GM19452 (cell line): ENCODE data around the gene THSD8.

Source experiments
- ATAC-seq: cut with Tn5 transposase; IDR thresholded peaks from one replicate; pipeline ENCODE4 v1.9.1; 2021; ENCODE audit not compliant: unreplicated experiment

The THSD8 gene

DNA sequence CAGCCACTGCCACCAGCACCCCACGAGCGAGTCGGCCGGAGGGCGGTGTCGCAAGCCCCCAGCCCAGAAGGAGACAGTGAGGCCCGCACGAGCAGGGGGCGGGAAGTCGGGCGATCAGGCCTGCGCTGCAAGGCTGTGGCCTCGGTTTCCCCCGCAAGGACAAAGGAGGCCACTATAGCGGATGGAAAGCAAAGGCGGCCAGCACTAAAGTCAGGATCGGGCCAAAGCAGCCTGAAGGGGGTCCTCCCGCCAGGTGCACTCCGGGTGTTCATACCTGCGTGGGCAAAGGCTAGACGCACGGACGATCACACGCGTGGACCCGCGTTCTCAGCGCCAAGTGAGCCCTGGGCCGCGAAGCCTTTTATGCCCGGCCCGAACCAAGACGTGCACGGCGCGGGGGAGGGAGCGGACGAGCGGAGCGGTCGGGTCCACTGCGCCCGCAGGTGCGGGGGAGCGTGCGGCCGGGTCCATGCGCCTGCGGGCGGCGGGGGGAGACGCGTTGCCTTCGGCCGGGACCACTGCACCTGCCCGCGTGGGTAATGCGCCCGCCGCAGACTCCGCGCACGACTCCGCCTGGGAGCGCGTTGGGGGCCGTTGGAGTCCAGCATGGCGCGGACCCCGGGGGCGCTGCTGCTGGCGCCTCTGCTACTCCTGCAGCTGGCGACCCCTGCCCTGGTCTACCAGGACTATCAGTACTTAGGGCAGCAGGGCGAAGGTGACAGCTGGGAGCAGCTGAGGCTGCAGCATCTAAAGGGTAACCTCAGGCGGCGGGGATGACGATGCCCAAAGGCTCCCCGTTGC lies at the start of gene THSD8, which contains the start of gene PRDX2:
THSD8 (plus strand) TSS at position 604 of the 801 bp plus-strand sequence; CDS start at position 607, 3 bp downstream.
PRDX2 (minus strand) TSS at position 335 of the 801 bp plus-strand sequence. CDS start 539 bp downstream, outside the sequence.
- ATAC-seq: no peak

DNA sequence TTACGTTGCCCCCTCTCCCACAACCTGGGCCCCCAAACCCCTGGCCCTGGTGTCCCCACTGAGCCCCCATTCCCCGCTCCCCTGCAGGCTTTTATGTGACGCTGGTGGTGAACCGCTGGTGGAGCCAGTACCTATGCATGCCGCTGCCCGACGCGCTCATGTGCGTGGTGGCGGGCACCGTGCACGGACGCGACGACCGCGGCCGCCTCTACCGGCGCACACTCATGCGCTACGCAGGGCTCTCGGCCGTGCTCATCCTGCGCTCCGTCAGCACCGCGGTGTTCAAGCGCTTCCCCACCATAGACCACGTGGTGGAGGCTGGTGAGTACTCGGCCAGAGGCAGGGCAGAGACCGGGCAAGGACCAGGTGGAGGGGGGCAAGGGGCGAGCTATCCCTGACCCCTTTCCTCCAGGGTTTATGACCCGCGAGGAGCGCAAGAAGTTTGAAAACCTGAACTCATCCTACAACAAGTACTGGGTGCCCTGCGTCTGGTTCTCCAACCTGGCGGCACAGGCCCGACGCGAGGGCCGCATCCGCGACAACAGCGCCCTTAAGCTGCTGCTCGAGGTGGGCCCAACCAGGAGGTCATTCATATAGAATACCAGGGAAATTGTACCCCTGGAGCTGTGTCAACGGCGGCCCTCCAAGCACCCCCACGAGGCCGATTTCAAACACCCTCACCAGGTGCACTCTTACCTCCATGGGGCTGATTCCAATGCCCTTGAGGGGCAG lies 47.2 kb upstream of the THSD8 start:
- ATAC-seq: no peak

DNA sequence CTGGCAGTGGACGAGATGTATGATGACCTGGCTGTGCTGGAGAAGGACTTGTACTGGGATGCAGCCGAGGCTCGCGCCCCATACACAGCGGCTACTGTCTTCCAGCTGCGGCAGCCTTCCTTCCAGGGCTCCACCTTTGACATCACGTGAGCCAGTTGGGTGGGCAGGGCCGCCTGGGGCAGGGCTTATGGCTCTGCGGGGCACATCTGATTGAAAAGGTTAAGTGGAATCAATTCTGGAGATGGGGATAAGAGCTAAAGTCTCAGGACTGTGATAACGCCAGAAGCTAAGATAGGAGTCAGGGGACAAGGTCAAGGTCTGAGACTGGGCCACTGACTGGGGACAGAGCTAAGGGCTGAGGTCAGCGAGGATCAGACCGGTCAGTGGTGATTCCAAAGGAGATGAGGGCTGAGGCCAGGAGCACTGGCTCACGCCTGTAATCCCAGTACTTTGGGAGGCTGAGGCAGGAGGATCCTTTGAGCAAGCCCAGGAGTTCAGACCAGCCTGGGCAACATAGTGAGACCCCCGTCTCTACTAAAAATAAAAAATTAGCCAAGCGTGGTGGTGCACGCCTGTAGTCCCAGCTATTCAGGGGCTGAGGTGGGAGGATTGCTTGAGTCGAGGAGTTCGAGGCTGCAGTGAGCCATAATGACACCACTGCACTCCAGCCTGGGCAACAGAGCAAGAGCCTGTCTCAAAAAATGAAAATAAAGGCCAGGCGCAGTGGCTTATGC lies 45.6 kb upstream of the THSD8 start:
- no peak for ATAC-seq

DNA sequence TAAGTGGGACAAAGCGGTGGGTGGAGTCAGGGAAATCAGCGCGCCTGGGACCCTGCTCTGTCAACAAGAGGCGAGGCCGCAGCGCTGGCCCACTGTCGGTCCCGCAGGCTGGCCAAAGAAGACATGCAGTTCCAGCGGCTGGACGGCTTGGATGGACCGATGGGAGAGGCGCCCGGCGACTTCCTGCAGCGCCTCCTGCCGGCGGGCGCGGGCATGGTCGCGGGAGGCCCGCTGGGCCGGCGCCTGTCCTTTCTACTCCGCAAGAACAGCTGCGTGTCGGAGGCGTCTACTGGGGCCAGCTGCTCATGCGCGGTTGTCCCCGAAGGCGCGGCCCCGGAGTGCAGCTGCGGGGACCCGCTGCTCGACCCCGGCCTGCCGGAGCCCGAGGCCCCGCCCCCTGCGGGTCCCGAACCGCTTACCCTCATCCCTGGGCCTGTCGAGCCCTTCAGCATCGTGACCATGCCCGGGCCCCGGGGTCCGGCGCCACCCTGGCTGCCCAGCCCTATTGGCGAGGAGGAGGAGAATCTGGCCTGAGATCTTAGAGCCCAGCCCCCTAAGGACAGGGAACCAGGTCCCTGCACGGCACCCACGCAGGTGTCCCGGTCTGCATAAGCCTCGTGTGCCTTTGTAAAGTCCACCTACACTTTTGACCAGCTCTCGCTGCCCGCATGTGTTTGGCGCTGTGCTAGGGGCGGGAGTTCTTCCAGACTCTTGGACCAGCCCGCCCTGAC lies 44.2 kb upstream of the THSD8 start:
- ATAC-seq: no peak

DNA sequence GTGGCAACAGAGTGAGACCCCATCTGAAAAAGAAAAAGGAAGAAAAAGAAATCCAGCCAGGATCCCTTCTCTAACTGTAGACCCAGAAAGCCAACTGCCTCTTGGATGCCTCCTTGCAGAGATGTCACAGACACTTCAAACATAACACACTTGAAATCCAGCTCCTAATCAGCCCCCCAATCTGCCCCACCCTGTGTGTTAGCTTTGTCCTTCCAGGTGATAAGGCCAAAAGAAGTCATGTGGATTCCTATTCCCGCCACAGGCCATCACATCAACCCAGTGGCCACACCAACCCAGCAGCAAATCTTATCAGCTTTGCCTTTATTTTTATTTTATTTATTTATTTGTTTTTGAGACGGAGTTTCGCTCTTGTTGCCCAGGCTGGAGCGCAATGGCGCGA lies 42.2 kb upstream of the THSD8 start:
- ATAC-seq: no peak

DNA sequence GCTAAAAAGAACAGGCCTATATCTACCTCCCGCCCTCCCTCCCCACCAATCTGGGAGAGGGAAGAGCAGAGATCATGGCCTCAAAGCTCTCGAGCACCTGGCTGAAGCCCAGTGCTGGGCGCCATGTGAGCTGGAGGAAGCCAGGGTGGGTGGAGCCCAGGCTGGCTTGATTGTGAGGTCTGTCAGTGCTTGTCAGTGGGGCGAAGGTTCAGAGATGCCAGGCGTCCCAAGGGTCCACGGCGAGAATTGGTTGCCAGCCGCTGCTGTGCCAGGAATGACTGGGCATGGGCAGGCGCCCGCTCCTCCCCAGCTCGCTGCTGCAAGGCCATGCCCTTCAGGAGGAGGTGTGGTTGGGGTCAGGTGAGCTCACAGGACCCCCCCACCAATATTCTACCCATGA lies 38.8 kb upstream of the THSD8 start:
- no peak for ATAC-seq

DNA sequence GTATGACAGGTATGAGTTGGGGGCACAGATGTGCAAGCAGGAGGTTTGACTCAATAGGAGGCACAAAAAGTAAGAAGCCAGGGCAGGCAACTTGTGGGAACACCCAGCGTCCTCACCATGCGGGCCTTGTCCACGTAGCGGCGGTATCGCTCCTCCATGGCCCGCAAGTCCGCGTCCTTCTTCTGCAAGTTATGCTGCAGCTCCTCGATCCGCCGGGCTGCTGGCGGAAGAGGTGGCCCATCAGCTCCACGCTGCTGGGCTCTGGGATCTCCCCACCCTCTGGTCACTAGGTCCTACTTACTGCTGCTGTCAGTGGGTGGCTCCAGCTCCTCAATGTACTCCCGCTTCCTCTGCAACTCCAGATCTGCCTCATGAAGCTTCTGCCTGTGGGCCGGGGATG lies 37.2 kb upstream of the THSD8 start:
- no peak for ATAC-seq

DNA sequence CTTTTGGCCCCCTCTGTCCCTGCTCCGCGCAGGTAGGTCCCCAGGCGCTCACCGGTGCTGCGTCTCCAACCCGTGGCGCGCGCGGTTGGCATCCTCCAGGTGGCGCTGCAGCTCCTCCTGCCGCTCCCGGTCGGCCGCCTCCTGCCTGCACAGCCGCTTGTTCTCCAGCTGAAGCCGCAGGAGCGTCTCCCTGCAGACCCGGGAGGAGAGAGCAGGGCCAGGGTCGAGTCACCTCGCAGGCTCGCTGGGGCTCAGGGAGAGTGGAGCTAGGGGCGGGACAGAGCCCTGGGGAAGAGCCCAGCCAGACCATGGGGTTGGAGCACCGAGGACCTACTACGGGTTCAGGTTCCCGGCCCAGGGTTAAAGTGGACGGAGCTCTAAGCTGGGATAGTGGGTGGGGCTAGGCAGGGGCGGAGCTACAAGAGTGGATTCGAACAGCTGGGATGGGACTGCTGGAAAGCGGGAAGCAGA lies 35.8 kb upstream of the THSD8 start:
- no peak for ATAC-seq

DNA sequence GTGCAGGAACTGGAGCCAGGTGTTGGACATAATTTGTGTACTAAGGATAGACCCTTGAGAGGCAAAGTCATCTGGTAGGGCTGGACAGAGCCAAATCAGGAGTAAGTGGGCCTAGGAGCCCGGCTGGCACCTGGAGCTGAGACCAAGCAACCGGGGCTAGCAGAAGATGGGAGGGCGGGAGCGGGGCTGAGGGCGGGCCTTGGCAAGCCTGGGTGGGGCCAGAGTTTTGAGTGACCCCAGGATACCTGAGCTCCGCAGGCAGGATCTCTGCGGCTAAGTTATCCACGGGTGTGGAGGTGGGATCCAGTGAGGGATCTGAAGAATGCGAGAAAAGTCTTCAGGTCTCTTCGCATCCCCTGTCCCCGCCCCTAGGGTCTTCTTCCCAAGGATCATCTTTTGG lies 34.7 kb upstream of the THSD8 start:
- no peak for ATAC-seq

DNA sequence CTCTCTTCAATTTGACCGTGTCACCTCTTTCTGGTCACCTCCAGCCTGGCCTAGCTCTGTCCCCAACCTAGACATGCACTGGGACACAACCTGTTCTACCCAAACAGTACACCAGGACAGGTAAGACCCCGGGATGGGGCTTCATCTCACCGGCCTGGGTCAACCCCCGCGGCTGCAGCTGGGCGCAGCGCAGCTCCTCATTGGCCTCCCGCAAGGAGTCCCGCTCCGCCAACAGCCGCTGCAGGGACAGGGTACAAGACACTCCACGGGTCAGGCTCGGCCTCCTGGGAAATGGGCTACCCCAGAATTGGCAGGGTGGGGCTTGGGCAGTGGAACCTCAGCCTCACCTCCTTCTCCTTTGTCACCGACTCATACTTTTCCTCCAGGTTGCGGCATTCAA lies 34.2 kb upstream of the THSD8 start:
- no peak for ATAC-seq

DNA sequence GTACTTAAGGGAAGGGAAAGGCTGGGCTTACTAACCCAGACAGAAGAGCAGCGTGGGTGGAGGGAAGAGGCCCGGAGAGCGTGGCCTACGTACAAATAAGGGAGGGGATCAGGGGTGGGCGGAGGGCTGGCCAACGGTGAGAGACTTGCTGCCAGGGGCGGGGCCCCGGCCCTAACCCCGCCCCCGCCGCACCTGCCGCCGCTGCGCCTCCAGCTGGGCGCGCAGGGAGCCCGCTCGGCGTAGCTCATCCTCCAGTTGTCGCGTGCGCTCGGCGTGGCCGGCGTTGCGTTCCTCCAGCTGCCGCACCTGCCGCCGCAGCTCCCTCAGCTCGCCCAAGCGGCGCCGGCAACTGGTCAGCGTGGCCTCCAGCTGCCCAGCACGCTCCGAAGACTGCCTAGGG lies 32.2 kb upstream of the THSD8 start:
- no peak for ATAC-seq

DNA sequence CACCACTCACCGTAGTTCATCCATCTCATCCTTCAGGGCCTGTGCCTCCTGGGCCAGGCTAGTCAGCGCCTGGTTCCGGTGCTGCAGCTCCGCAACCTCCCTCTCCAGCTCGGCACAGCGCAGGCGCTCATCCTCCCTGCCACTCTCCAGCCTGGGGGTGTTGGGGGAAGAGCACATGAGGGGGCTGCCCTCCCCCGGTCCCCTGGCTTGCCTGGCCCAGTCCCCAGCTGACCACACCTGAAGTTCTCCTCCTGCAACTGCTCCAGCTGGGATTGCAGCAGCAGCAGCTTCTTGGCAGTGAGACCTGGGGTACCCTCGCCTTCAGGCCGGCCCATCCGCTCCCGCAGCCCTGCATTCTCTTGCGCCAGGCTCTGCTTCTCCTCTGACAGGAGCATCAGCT lies 30.9 kb upstream of the THSD8 start:
- no peak for ATAC-seq

DNA sequence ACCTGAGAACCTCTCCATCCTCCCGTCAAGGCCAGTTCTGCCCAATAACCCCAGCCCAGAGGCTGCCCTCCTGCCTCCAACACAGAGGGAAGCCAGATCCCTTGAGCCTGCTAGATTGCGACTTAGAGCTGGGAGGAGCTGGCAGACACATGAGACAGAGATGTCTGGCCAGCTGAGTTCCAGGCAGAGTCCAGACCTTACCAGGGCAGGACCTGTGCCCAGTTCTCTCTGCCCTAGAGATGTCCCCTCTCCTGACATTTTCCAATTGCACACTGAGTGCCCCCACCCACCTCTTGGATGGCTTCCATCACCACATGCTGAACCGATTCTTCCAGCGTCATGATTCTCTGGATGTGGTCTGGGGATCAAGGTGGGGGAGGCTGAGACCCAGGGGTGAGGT lies 29.5 kb upstream of the THSD8 start:
- no peak for ATAC-seq

DNA sequence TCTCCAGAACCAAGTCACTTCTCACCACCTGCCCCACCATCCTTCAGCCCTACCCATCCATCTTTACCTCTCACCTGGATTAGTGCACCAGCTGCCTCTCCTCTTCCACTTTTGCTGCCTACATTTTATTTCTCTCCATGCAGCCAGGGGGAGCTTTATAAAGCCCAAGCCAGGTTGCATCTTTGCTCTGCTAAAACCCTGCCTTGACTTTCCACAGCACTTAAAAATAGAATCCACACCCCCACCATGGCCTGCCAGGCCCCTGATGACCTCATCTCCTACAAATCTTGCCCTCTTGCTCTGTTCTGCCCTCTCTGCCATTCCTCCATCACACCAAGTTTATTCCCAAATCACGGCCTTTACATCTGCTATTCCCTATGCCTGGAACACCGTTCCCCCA lies 28.3 kb upstream of the THSD8 start:
- ATAC-seq: no peak

DNA sequence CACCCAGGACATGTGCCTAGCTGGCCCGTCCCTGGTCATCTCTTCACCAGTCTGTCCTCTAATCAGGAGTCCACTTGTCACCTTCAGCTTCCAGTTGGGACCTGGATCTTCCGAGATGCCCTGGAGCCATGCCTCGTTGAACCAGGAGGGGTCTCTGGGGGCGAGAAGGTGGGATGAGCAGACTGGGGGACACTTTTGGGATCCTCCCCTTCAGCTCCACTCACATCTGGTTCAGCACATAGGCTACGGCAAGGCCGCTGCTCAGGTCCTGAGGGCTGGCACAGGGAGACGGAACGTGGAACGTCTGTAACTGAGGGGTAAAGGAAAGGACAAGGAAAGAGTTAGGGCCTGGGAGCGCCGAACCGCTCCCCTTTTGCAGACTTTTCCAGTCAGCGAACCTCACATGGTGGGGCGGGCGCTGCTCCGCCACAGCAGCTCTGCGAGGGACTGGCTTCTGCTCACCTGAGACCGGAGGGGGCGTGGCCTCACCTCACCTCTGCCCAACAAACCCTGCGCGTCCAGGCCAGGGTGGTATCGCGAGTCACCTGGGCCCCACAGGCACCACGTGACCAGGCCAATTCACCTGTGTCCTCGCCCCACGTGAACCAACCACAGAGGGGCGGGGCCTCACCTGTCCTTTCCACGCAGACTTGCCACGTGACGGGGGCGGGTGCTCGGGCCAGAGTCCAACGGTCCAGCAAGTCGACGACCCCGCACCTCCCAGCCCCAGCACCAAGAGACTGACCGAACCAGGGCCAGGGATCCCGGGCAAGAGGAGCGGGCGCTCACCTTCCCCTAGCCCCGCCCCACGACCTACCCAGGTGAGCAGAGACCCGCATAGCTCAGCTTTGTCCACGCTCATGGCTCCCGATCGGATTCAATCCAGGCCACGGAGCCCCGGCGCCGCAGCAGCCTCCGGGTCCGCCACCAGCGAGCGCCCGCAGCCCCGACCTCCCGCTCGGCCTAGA lies 27.0 kb upstream of the THSD8 start, which contains the start of gene HOOK2:
HOOK2 (minus strand) TSS at position 965 of the 968 bp plus-strand sequence; CDS start at position 862, 103 bp downstream.
- ATAC-seq: no peak

DNA sequence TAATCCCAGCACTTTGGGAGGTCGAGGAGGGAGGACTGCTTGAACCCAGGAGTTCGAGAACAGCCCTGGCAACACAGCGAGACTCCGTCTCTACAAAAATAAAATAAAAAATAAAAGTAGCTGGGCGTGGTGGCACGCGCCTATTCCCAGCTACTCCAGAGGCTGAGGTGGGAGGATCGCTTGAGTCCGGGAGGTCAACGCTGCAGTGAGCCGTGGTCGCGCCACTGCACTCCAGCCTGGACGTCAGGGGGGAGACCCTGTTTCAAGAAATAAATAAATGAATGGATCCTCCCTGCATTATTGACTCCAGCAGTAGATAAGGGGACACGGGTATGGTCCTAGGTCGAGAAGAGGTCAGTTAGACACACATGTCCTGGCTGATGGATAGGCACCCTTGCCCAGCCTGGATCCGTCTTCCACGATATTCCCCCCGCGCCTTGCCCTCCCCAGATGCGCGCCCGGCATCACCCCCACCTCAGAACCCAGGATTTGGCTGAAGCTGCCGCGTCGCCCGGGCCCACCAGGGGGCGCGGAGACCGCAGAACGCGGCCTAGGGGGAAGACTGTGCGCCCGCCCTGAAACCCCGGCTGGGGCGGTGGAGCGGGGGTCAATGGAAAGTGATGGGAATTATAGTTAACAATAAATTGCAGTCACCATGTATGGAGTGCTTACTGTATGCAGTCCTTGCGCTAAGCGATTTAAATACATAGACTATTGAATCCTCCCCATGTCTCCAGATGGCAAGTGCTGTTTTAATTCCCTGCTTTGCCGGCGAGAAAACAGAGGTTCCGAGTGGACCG lies 24.5 kb upstream of the THSD8 start:
- no peak for ATAC-seq

DNA sequence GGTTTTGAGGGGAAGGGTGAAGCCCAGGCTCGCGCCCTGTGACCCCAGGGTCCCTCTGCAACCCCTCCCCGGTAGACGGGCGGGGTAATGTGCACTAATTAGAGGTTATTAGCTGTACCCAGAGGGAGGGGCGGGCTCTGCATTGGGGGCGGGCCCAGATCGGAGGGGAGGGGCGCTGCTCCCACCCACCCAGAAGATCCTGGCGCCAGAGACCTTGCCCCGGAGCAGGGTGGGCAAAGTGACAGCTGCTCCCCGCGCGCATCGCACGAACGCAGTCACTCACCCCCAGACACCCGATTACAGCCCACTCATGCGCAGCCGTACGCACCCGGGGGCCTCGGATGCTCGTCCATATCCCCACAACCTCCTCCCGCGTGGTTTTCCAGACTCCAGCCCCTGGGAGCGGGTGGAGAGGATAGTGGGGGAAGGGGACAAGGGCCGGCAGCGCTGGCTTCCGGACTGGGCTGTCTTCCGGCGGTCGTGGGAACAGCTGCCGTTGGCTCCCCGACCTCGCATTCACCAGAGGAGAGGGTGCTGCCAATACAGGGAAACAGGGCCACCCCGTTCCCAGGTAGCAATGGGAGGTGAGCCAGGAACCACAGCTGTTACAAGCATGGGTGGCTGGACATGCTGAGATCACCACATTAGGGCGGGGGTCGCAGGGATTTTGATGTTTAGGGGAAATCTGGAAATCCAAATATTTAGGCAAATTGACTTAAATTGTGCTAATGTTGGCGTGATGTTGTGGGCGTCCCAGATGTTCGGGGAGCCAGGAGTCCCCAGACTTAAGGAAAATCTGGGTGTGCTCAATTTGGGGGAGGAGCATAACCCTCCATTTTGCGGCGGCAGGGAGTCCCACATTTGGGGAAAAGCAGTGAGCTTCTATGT lies 23.6 kb upstream of the THSD8 start:
- ATAC-seq: no peak

DNA sequence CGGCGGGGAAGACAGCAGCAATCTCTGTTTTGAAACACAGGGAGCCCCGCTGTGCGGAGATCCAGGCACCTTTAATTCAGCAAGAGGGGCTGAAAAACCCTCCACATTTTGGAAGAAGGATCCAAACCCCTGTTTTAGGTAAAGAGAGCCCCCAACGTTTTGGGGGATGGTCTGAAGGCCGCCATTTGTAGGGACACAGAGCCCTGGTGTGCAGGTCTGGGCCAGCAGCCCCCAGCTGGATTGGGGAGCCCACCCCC lies 23.0 kb upstream of the THSD8 start:
- ATAC-seq: no peak
